GM19397 (cell line): Measurements from ENCODE around the gene SERINC4.

ENCODE experiments used
- ATAC-seq: cut with Tn5 transposase; IDR thresholded peaks from one replicate; pipeline ENCODE4 v1.9.1; 2021; ENCODE audit warnings: mild to moderate bottlenecking, moderate library complexity; ENCODE audit not compliant: unreplicated experiment

Gene SERINC4

DNA sequence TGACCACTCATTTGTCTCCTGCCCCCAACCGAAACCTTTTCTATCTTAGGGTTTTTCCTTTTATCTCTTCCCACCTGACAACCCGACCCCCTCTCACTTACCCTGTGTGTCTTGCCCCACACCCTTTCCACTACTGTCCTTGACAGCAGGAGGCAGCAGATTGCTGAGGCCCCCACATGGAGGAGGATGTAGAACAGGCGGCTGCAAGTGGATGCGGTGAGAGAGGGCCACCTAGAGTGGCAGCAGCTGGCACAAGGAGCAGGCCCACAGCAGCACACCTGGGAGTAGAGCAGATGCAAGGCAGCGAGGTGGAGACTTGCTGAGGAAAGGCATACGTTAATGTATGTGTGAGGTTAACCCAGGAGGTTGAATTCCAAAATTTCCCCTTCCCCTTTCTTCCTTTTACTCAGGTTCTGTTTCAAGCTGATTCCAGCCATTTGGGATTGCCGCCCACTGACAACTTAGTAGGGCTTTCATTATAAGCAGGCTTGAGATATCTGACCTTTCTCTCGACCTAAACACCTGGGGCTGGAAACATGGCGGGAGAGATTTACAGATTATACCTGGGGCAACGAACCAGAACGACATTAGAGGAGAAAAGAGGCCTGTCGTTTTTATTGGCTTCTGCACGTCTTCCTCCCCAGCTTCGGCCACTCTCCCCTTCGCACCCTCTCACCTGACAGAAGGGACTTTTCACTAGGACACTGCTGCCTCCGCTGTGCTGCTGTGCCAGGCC is 643 bp downstream of the SERINC4 start:
- no peak for ATAC-seq

DNA sequence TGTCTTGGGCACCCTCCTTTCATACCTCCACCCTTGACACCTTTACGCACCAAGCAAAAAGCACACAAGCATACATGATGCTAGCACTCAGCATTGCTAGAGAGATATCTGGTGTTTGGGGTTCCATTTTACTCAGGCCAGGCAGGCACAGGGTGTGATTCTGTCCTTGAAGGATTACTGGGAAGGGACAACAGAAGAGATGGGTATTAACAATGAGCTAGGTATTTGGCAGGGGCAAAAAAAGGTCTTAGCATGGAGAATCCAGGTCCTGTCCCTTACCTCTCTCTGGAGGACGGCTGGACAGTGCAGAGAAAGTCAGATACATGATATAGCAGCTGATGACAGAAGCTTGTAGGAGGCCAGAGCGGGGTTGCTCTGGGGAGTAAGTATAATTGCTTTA is 3.5 kb downstream of the SERINC4 start:
- no peak for ATAC-seq

- no peak for ATAC-seq
Observed at GRCh38 chr15:43795997-43796396, 4.0 kb downstream of the SERINC4 start.

DNA sequence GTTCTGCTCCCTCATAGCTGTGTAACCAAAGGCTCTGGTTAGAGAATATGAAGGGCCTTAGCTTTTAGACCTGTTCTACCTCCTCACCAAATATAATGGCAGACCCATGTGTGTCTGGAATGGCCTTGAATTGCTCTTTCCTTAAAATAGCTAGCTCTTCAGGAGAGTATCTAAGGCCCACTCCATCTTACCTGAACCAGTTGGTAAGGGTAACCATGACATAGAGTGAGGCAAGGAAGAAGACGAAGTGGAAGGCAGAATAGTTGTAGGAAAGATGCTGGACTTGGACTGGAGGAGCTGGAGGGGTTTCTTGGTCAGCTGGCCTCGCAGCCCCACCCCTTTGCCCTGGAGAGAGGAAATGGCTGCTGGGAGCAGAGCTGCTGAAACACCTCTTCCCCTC is 4.8 kb downstream of the SERINC4 start:
- ATAC-seq = no peak

DNA sequence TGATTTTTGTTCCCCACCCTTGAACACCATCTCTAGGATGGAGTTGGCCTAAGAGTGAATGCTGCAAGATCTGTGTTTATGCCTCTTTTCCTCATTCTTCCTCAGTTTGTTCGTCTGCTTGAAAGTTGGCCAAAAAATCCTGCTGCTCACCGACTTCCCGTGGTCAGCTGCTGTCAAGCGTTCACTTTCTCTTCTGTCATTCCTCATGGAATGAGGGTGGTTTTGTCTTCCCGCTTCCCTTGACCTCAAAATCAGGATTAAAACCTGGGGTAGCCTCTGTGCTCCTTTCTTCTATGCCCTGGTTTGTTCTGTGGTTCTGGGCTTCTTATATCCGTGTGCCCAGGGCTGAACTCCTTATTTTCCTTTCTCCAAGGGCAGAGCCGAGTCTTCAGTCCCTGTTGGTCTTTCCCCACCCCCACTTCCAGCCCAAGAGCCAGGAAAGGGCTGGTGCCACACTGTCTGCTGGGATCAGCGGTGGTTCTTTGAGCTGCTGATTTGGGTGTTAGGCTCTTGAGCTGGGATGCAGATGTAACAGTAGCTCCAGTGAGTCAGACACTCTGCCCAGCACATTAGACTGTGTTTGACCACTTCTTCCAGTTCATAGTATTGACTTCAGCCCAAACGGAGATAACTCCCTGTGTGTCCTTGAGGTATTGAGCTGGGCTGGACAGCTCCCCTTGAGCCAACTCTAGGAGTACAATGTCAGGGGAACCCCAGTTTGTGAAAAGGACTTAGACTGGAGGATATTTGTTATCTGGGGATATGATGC is 5.6 kb downstream of the SERINC4 start:
- ATAC-seq = no peak

- no peak for ATAC-seq
Observed at GRCh38 chr15:43793647-43794046, 6.4 kb downstream of the SERINC4 start.

- ATAC-seq = peak; percentile 19
Observed at GRCh38 chr15:43792761-43793476, 7.1 kb downstream of the SERINC4 start.

- peak; percentile 84 for ATAC-seq
Observed at GRCh38 chr15:43791993-43792760, 7.8 kb downstream of the SERINC4 start, which contains the start of gene SERF2. SERF2 (plus strand) TSS chr15:43792320; CDS start chr15:43792377, 57 bp downstream.

DNA sequence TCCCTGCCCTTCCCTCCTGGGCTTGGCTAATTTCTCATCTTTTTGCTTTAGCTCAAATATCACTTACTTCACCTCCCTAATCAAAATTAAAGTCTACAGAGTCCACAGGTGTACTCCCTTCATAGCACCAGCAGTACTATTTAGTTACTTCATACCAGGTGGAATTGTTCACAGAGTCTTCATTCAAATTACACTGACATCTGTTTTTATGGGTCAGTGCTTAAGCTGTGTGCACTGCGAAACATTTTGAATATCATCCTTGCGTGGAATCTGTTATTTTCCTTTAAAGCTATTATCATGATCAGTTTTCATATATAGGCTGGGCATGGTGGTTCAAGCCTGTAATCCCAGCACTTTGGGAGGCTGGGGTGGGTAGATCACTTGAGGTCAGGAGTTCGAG is 10.6 kb downstream of the SERINC4 start:
- ATAC-seq = no peak

DNA sequence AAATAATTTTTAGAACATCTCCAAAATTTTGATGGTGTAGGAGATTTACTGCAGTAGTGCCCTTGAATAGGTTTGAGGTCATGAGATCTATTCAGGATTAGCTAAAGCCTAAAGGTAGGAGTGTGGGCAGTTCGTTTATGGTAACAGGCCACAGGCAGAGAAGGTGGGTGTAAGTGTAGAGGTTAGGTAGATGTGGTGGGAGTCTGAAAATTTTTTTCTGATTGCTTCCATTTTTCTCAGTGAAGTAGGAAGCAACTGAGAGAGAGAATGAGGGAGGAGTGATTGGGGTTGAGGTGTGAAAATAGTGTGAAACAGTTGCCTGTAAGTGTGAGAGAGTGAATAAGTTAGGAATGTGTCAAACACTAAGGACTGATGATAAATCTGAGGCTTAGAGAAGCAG is 21.0 kb downstream of the SERINC4 start:
- ATAC-seq = no peak

DNA sequence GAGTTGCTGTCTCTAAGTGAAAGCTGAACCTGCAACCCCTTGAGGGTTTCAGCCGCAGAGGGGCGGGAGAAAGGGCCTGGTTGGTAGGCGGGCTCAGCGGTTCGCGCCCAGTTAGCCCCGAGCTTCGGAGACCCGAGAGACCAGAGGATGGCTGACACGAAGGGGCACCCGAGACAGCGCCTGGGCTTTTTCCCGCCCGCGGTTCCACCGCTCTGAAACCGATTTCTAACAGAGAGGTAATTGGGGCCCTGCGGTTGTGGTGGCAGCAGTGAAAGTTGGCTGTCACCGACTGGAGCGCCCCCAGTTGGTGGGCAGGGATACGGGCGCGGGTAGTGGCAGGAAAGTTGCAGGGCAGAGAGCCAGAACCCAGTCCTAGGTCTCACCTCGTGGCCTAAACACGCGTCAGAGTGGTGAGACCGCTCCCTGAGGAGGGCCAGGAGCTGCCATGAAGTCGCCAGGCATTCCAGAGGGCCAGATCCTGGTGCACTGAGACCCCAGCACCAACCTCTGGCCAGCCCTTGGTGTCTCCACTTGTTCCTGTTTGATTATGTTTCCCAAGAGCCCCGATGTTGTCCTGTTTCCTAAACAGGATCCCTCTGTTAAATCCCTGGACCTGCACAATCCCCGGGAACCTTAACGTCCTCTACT is 22.6 kb downstream of the SERINC4 start:
- ATAC-seq = peak; percentile 58

- peak; percentile 33 for ATAC-seq
Observed at GRCh38 chr15:43776718-43777266, 23.2 kb downstream of the SERINC4 start, which contains the start of gene ELL3. ELL3 (minus strand) TSS chr15:43776966; CDS start chr15:43776901, 65 bp downstream.

GRCh38 chr15:43776101-43776717 is 23.8 kb downstream of the SERINC4 start:
- peak; percentile 70 for ATAC-seq

DNA sequence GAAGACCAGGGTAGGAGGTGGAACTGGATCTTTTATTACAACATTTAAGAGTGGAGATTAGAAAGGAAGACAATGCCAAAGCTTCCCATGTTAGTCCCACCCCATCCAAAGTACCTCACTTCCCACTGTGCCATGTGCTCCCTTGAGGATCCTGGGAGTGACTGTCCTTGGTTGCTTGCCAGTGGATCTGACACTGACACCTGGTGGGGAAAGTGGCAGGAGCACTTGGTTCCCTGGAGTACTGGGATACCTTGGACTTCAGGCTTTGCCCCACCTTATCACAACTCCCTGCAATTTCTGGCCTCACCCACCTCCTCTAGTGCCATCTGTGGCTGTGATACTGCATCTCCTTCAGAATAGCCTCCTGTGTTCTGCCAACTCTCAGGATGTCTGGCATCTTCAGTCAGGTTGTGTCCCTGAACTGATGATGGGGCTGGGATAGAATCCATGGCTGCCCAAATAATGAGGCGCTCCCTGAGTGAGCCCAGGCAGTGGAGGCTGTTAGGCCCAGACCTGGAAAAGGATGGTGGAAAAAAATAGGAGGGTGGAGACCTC is 24.5 kb downstream of the SERINC4 start:
- no peak for ATAC-seq

DNA sequence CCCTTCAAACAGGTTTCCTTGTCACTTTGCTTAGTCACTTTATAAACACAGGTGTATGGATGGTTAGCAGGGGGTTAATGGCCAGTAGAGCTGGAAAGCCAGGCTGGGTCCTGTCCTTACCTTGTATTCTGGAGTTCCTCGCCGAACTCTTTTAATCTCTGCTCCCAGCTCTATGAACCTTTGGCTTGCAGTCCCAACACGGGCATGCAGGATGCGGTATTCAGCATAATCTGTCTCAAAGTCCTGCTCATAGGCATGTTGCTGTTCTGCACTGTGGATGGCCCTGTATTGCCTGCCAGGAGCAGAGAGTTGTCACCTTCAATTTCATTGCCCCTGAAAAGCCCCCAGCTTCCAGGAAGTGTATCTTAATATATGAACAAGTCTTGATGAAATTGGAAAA is 26.0 kb downstream of the SERINC4 start:
- ATAC-seq = no peak

DNA sequence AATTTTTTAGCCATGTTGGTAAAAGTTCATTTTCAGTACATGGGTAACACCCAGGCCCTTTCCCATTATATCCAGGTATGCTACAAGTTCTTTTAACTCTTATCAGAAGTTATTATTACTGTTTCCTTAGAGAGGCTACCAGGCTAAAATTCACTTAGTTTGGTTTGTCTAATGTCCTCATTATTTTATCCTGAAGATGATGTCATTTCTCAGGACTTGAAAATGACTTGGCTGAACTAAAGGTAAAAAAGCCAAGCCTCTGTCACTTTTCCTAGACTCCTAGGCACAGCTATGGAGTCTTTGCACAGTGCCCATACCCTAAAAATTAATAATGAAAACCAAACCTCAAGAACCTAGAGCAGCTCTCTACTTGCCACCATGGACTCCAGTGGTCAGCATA is 27.4 kb downstream of the SERINC4 start:
- no peak for ATAC-seq

- ATAC-seq = no peak
Observed at GRCh38 chr15:43771816-43772215, 28.2 kb downstream of the SERINC4 start.

- no peak for ATAC-seq
Observed at GRCh38 chr15:43769584-43770228, 30.3 kb downstream of the SERINC4 start.
